ENCODE results near the gene PTPN1. TPM values are rescaled to one million over a fixed set of nuclear protein-coding genes. Genes with fewer than 3 reads are reported as not detected.
A peak's percentile ranks its signal among the peaks of the same experiment; 100 is the strongest.

PTPN1 gene
- total and polyA plus RNA-seq, 2 of the 13 experiments (the other 11 are each of a cell fraction or from before 2014, with no cell fraction given): 17.7 to 37.2 TPM

DNA sequence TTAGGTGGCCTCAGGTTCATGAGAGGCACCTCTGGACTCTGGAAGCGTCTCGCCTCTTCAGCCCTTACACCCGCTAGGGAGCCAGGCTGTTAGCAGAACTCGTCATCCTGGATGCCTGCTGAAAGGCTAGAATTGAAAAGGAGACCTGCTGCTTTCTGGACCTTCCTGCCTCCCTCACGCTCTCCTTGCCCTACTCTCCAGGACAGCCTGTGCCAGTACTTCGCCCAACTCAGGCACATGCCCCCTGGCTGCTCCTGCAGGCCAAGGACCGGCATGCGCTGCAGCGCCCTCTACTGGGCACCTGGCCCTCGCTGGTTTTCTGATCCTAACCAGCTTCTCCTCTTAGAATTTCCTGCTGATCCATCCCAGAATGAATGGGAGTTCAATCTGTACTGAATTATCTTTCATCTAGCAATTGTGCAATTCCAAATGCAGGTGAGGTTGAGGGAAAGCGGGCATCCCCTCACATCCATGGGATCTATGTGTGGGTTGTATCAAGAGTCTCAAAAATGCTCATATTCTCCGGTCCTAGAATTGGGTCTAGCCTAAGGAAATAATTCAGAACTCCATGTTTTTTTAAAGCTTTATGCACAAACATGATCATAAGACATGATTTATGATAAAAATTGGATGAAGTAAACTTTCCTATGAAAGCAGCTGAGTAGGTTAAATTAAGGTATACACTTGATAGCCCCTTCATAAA, 78.0 kb downstream of the PTPN1 start (continued):
- TF ChIP-seq, protein P1, sequence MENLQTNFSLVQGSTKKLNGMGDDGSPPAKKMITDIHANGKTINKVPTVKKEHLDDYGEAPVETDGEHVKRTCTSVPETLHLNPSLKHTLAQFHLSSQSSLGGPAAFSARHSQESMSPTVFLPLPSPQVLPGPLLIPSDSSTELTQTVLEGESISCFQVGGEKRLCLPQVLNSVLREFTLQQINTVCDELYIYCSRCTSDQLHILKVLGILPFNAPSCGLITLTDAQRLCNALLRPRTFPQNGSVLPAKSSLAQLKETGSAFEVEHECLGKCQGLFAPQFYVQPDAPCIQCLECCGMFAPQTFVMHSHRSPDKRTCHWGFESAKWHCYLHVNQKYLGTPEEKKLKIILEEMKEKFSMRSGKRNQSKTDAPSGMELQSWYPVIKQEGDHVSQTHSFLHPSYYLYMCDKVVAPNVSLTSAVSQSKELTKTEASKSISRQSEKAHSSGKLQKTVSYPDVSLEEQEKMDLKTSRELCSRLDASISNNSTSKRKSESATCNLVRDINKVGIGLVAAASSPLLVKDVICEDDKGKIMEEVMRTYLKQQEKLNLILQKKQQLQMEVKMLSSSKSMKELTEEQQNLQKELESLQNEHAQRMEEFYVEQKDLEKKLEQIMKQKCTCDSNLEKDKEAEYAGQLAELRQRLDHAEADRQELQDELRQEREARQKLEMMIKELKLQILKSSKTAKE (CRISPR knock-in tag; IDR thresholded peaks at IDR 0.05; ENCODE audit: borderline replicate concordance): no peak
- no peak for TF ChIP-seq ZNF460 (CRISPR knock-in tag; IDR thresholded peaks at IDR 0.05; ENCODE audit: borderline replicate concordance)
- no peak for TF ChIP-seq SCMH1 (CRISPR knock-in tag; IDR thresholded peaks at IDR 0.05; ENCODE audit: borderline replicate concordance)
- no peak for TF ChIP-seq SIN3A (IDR thresholded peaks at IDR 0.05; ENCODE audit: borderline replicate concordance, low read depth, low read length)
- peak; percentile 64; the same call in 1 of the 2 replicates for TF ChIP-seq FOSL2 (CRISPR knock-in tag; IDR thresholded peaks at IDR 0.05)
- no peak for TF ChIP-seq ZNF20 (CRISPR knock-in tag; IDR thresholded peaks at IDR 0.05)
- no peak for TF ChIP-seq ZNF629 (CRISPR knock-in tag; conservative IDR thresholded peaks at IDR 0.05)
- no peak for TF ChIP-seq MTA1 (CRISPR knock-in tag; IDR thresholded peaks at IDR 0.05; ENCODE audit: borderline replicate concordance)
- TF ChIP-seq, protein P2, sequence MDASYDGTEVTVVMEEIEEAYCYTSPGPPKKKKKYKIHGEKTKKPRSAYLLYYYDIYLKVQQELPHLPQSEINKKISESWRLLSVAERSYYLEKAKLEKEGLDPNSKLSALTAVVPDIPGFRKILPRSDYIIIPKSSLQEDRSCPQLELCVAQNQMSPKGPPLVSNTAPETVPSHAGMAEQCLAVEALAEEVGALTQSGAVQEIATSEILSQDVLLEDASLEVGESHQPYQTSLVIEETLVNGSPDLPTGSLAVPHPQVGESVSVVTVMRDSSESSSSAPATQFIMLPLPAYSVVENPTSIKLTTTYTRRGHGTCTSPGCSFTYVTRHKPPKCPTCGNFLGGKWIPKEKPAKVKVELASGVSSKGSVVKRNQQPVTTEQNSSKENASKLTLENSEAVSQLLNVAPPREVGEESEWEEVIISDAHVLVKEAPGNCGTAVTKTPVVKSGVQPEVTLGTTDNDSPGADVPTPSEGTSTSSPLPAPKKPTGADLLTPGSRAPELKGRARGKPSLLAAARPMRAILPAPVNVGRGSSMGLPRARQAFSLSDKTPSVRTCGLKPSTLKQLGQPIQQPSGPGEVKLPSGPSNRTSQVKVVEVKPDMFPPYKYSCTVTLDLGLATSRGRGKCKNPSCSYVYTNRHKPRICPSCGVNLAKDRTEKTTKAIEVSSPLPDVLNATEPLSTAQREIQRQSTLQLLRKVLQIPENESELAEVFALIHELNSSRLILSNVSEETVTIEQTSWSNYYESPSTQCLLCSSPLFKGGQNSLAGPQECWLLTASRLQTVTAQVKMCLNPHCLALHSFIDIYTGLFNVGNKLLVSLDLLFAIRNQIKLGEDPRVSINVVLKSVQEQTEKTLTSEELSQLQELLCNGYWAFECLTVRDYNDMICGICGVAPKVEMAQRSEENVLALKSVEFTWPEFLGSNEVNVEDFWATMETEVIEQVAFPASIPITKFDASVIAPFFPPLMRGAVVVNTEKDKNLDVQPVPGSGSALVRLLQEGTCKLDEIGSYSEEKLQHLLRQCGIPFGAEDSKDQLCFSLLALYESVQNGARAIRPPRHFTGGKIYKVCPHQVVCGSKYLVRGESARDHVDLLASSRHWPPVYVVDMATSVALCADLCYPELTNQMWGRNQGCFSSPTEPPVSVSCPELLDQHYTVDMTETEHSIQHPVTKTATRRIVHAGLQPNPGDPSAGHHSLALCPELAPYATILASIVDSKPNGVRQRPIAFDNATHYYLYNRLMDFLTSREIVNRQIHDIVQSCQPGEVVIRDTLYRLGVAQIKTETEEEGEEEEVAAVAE (CRISPR knock-in tag; IDR thresholded peaks at IDR 0.05; ENCODE audit: borderline replicate concordance): no peak
- no peak for TF ChIP-seq PAWR (CRISPR knock-in tag; IDR thresholded peaks at IDR 0.05; ENCODE audit: borderline replicate concordance)
- TF ChIP-seq DPF2 (CRISPR knock-in tag; IDR thresholded peaks at IDR 0.05; ENCODE audit: borderline replicate concordance, low read depth): no peak
- no peak for TF ChIP-seq TP53 (CRISPR knock-in tag; conservative IDR thresholded peaks at IDR 0.05)
- TF ChIP-seq, protein P3, sequence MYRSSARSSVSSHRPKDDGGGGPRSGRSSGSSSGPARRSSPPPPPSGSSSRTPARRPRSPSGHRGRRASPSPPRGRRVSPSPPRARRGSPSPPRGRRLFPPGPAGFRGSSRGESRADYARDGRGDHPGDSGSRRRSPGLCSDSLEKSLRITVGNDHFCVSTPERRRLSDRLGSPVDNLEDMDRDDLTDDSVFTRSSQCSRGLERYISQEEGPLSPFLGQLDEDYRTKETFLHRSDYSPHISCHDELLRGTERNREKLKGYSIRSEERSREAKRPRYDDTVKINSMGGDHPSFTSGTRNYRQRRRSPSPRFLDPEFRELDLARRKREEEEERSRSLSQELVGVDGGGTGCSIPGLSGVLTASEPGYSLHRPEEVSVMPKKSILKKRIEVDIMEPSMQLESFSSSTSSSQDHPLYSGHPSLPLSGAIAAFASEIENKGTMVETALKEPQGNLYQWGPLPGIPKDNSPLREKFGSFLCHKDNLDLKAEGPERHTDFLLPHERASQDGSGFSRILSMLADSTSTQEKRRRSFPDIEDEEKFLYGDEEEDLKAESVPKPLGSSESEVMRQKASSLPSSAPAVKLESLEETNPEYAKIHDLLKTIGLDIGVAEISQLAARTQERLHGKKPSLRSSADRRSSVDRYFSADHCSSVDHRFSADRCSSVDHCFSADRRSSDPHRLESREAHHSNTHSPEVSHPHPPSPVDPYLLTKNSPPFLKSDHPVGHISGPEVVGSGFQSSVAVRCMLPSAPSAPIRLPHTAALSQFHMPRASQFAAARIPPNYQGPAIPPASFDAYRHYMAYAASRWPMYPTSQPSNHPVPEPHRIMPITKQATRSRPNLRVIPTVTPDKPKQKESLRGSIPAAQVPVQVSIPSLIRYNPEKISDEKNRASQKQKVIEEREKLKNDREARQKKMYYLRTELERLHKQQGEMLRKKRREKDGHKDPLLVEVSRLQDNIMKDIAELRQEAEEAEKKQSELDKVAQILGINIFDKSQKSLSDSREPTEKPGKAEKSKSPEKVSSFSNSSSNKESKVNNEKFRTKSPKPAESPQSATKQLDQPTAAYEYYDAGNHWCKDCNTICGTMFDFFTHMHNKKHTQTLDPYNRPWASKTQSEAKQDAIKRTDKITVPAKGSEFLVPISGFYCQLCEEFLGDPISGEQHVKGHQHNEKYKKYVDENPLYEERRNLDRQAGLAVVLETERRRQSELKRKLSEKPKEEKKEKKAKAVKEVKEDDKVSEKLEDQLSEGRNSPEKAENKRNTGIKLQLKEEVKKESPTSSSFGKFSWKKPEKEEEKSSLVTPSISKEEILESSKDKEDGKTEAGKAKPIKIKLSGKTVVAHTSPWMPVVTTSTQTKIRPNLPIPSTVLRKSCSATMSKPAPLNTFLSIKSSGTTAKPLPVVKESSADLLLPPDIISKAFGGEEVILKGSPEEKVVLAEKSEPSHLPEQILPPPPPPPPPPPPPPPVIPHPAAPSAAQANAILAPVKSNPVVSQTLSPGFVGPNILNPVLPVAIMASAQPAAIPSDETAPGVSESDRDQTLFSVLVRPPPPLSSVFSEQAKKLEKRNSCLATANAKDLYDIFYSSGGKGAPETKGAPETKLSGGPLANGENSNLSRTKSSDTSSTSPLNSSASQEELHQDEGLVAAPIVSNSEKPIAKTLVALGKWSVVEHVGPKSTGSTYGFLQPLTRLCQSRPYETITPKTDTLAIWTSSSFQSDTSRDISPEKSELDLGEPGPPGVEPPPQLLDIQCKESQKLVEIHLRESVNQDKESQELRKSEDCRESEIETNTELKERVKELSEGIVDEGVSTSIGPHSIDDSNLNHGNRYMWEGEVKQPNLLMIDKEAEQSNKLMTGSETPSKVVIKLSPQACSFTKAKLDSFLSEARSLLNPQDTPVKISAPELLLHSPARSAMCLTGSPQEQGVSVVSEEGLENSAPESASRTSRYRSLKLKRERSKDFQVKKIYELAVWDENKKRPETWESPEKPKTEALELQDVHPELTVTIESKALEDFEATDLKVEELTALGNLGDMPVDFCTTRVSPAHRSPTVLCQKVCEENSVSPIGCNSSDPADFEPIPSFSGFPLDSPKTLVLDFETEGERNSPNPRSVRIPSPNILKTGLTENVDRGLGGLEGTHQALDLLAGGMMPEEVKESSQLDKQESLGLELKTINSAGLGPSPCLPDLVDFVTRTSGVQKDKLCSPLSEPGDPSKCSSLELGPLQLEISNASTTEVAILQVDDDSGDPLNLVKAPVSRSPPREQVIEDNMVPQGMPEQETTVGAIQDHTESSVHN (CRISPR knock-in tag; IDR thresholded peaks at IDR 0.05): no peak
- TF ChIP-seq ZNF292 (CRISPR knock-in tag; IDR thresholded peaks at IDR 0.05; ENCODE audit: borderline replicate concordance, low read depth): no peak
